Loucy (cell line): ENCODE measurements around the gene ARHGEF26.

Experiments used
- CTCF ChIP-seq: fragments of 200-600 bp; sonication (generic); conservative IDR thresholded peaks from 2 replicates; pipeline ENCODE4 v1.5.1; 2014; ENCODE audit warnings: mild to moderate bottlenecking, antibody characterized with exemption, low read length
- EZH2phosphoT487 ChIP-seq: fragments of 200-600 bp; IDR thresholded peaks from 2 replicates; pipeline ENCODE4 v1.6.1; 2018; ENCODE audit warnings: antibody characterized with exemption, mild to moderate bottlenecking, moderate library complexity, borderline replicate concordance

- TF ChIP-seq CTCF (no peak), EZH2phosphoT487 (no peak)
Observed at GRCh38 chr3:154294016-154294415, 172.8 kb downstream of the ARHGEF26 start.
